Measurements from ENCODE around the gene THY1.
"Not testable (repeated sequence)": the region's sequence is repeated elsewhere in the genome, so short reads cannot be mapped to it uniquely, and the experiment has no call there.

Gene THY1

GRCh38 chr11:119418759-119419158 lies 4.2 kb downstream of the THY1 start:
- DNase-seq (ENCODE audit: low read depth) = no peak

GRCh38 chr11:119417726-119418540 lies 5.0 kb downstream of the THY1 start:
- DNase-seq (ENCODE audit: low read depth) = peak; percentile 92

GRCh38 chr11:119416606-119417580 lies 6.1 kb downstream of the THY1 start:
- peak; percentile 70 for DNase-seq (ENCODE audit: low read depth)

- no peak for DNase-seq (ENCODE audit: low read depth)
These were observed 7.0 kb downstream of the THY1 start for GRCh38 chr11:119415966-119416365.

- no peak for DNase-seq (ENCODE audit: low read depth)
These were observed 7.5 kb downstream of the THY1 start for GRCh38 chr11:119415517-119415916.

GRCh38 chr11:119414734-119415133 lies 8.2 kb downstream of the THY1 start:
- no peak for DNase-seq (ENCODE audit: low read depth)

GRCh38 chr11:119414321-119414720 lies 8.7 kb downstream of the THY1 start:
- DNase-seq (ENCODE audit: low read depth) = no peak

GRCh38 chr11:119412072-119412471 lies 10.9 kb downstream of the THY1 start:
- DNase-seq (ENCODE audit: low read depth) = no peak

GRCh38 chr11:119410501-119410900 lies 12.5 kb downstream of the THY1 start:
- DNase-seq (ENCODE audit: low read depth) = no peak

- no peak for DNase-seq (ENCODE audit: low read depth)
These were observed 13.2 kb downstream of the THY1 start for GRCh38 chr11:119409731-119410130.

GRCh38 chr11:119406005-119406404 lies 17.0 kb downstream of the THY1 start:
- DNase-seq (ENCODE audit: low read depth) = peak; percentile 29

GRCh38 chr11:119405448-119405847 lies 17.5 kb downstream of the THY1 start:
- DNase-seq (ENCODE audit: low read depth) = not testable (repeated sequence)

- no peak for DNase-seq (ENCODE audit: low read depth)
These were observed 18.1 kb downstream of the THY1 start for GRCh38 chr11:119404872-119405271.

- DNase-seq (ENCODE audit: low read depth) = peak; percentile 71
These were observed 20.0 kb downstream of the THY1 start for GRCh38 chr11:119403021-119403420.

- no peak for DNase-seq (ENCODE audit: low read depth)
These were observed 20.5 kb downstream of the THY1 start for GRCh38 chr11:119402470-119402869.

GRCh38 chr11:119400860-119401259 lies 22.1 kb downstream of the THY1 start:
- DNase-seq (ENCODE audit: low read depth) = no peak

GRCh38 chr11:119397740-119398139 lies 25.2 kb downstream of the THY1 start:
- no peak for DNase-seq (ENCODE audit: low read depth)

- no peak for DNase-seq (ENCODE audit: low read depth)
These were observed 26.1 kb downstream of the THY1 start for GRCh38 chr11:119396835-119397234.

- DNase-seq (ENCODE audit: low read depth) = no peak
These were observed 31.7 kb downstream of the THY1 start for GRCh38 chr11:119391275-119391674.

GRCh38 chr11:119389611-119390254 lies 33.2 kb downstream of the THY1 start:
- no peak for DNase-seq (ENCODE audit: low read depth)

GRCh38 chr11:119388103-119388502 lies 34.9 kb downstream of the THY1 start:
- no peak for DNase-seq (ENCODE audit: low read depth)

GRCh38 chr11:119384332-119384731 lies 38.6 kb downstream of the THY1 start:
- no peak for DNase-seq (ENCODE audit: low read depth)

Data from fibroblast of gingiva (primary cell).